Raji (cell line): ENCODE data around the gene UQCR10.

Source experiments
- POLR2A ChIP-seq: IDR thresholded peaks from 2 replicates; pipeline ENCODE4 v1.6.1; 2011; ENCODE audit warnings: low read depth, low read length, control low read depth; ENCODE audit not compliant: insufficient read depth

Gene UQCR10

DNA sequence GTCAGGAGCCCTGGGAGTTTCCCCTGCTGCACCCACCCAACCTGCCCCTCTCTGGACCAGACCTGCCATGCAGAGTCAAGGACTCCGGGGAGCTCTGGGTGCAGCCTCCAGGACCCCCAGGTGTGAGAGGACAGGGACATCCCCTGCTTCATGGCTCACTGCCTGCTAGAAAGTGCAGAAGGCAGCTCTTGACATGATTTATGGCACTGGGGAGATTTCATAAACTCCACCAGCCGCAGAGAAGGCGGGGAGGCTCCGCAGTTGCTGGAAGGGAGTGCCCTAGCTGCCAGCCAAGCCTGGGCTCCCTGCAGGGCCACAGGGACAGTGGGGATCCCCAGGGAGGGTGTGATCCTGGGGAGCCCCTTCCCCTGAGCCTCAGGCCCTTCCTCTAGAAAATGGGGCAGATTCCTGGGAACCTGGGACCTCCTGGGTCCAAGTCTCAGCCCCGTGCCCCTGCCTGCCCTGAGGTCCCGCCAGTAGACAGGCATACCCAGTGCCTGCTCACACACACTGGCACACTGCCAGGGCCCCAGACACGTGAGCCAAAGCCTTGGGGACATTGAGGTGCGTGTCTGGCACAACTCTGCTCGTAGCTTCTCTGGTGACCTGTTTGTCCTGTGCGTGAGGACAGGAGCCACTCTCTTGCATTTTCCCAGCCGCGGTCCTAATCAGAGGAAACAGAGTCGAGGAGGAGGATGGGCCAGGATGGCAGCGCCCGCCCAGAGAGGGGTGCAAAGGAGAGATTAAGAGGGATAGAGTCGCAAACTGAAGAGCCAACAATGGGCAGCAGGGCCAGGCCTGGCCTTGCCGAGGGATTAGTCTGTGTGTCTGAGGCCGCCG, 33.6 kb upstream of the UQCR10 start:
- no peak for TF ChIP-seq POLR2A

DNA sequence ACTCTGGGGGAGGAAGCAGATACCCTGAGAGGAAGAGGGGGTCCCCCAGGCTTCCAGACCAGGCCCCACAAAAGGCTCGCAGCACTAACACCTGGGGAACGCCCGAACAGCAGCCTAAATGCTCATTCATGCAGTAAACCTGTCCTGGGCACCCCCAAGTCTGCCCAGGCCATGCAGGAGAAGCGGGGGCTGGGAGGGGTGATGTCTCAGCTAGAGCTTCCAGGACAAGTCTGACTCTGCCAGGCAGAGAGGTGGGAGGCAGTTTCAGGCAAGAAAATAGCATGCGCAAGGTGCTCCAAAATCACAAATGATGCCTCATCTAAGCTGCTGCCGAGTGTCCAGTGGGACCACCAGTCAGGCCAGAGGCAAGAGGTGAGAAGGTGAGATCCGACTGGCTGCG, 32.8 kb upstream of the UQCR10 start:
- TF ChIP-seq POLR2A, result no peak

DNA sequence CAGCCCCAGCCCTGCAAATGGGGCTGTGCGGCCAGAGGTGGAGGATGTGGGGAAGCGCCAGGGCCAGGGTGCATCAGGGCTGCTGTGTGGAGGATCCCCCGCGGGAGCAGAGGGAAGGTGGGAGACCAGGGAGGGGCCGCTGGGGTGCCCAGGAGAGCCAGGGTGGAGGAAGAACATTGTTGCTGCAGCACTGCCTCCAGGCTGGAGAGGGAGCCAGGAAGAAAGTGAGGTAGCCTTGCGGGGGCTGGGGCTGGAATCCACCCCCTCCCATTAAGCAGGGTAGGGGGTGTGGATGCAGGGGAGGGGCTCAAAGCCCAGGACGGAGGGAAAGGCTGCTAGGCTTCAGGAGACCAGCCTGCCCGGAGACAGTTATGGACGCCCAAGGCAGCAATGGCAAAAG, 32.3 kb upstream of the UQCR10 start:
- TF ChIP-seq POLR2A, result no peak

DNA sequence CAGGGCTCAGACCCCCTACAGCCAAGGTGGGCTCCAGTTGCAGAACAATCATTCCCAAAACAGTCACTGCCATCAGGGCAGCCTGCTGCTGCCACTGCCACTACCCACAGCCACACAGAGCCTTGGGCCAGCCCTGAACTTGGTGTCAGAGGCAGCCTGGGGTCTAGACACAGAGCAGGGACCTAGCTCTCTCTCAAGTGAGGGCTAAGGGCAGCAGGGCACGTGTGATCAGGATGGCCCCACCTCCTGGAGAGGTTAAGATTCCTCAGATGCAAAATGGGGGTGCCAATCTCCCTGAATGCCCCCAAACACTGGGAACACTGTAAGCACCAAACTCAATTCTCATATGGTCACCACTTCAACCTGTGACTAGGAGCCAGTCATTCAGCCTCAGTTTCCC, 31.8 kb upstream of the UQCR10 start:
- no peak for TF ChIP-seq POLR2A

DNA sequence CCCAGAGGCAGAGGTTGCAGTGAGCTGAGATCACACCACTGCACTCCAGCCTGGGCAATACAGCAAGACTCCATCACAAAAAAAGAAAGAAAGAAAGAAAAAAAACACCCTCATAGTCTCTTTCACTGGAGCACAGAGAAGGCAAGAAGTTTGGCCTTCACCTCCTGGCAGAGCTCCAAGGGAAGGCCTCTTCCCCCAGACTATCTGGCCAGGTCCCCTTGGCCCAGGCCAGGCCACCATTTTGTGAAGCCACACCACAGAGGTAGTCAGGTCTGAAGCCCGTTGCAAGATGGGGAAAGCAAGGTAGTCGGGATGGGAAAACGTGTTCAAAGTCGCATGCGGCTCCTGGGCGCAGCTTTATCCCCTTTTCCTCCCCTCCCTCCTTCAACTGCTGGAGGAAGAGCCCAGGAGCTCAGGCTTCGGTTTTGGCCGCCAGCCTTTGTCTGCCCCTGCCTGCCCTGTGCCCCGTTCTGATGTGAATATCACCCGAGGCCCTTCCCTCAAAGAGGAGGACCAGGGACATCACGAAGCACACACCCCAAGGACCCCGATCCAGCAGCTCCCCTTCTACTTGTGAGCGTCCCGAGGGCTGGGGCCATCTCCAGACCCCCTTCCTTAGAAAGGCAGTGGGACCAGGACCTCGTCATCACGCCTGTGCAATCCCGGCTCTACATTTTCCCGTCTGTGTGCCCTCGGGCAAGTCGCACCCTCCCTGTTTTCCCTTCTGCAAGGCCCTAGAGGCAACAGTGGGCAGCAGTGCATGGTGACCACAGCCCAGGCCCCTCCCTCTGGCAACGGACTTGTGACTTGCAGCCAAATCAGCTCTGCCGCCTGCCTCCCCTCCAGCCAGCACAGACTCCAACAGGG, 29.7 kb upstream of the UQCR10 start:
- no peak for TF ChIP-seq POLR2A

DNA sequence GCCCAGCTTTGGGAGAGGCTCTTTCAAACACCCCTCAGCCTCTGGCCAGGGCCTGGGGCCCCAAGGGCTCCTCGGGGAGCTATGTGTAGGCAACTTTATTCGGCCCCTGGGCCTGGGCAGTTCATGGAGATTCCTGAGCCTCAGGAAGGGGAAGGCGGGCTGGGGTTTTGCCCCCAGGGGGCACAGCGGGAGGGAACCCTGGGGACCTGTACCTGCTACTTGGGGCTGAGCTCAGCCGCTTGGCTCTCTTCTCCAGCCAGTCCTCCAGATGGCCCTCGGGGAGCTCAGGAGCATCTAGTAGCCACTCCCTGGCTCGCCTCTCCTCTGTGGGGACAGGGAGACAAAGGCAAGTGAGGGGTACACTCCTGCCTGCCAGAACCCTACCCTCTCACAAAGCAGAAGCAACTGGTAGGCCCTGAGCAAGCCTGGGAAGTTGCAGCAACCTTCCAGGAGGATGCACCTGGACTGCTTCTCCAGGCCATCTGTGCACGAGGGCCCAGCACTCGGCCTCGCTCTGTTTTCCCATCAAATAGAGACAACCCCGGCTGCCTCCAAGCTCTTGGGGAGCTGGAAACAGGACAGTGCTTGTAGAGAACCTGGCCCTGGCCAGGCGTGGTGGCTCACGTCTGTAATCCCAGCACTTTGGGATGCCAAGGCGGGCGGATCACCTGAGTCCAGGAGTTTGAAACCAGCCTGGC, 28.9 kb upstream of the UQCR10 start:
- no peak for TF ChIP-seq POLR2A

DNA sequence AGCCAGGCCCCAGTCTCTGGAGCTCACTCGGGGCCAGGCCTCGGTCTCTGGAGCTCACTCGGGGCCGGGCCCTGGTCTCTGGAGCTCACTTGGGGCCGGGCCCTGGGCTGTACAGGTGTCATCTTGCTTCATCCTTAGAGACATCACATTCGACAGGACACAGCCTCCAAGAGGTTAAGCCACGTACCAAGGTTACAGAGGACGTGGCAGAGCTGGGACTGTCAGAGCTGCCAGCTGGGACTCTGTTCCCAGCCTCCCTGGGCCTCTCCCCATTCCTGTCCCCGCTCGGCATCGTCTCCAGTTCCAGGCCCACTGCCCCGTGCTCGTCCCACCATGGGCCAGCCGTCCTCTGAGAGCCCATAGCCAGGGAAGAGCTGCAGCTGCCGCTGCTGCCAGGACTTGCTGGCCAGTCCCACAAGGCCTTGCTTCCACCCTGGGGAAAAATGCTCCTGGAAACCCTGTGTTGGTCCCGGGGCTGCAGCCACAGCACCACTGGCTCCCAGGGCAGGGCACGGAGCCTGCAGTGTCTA, 27.8 kb upstream of the UQCR10 start:
- no peak for TF ChIP-seq POLR2A

DNA sequence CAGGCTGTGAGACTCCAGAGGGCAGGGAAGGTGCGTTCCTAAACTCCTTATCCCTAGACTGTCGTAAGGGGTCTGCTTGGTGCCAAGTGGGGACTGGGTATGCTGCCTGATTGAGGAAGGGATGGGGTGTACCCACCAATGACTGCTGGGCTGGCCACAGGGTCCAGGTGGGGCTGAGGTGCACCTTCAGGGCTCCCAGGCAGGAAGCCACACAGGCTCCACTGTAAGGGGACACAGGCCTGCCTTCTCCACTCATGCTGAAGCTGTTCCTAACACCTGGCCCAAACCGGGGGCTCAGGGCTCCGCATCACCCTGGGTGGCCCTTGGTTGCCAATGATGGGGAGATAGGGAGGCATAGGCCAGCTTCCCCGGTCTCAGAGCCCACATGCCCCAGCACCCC, 27.0 kb upstream of the UQCR10 start:
- TF ChIP-seq POLR2A, result no peak

DNA sequence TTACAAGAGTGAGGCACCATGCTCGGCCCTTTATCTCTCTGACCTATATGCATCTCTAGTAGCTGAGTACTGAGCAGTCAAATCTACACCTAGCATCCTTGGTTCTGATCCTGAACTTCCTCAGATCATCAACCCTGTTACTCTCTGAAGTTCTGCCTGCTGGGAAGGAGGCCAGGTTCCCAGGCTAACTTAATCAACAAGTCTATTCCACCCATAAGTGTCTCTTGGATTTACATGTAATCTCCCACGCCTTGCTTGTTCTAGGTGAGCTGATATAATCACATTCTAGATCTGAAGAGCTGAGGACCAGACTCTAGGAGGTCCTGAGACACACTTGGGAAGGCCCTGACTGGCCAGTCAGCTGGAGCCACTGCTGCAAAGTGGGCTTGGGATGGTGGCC, 25.2 kb upstream of the UQCR10 start:
- TF ChIP-seq POLR2A, result no peak

DNA sequence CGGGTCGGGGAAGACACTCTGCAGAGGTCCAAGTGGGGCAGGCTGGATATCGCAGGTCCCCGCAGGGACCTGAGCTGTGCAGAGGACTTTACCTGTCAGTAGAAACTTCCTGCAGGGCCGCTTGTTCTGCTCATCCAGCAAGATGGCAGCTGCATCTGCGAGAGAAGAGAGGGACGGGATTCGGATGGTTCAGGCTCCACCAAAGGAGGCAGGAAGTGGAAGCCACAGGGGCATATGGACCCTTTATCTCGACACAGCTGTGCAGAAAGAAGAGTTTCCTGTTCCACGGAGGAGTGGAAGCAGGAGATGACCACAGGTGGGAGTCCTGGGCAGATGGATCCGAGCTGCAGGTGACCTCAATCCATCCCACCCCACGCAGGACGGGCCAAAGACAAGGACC, 24.8 kb upstream of the UQCR10 start:
- TF ChIP-seq POLR2A, result no peak

DNA sequence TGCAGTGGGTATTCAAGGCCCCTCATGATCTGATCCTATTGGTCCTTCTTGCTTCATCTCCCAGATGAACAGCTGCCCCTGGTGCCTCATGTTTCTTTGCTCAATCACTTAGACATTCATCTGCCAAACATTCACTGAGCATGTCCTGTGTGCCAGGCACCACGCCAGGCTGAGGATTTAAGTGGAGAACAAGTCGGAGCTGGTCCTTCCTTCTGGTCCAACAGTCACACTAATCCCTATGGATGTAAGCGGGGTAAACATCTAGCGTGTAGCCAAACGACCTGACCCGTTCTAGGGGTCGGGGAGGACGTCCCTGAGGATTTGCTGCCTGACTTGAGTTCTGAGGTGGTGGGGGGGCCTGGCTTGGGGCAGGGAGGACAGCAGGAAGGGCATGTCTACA, 22.3 kb upstream of the UQCR10 start:
- TF ChIP-seq POLR2A, result no peak

DNA sequence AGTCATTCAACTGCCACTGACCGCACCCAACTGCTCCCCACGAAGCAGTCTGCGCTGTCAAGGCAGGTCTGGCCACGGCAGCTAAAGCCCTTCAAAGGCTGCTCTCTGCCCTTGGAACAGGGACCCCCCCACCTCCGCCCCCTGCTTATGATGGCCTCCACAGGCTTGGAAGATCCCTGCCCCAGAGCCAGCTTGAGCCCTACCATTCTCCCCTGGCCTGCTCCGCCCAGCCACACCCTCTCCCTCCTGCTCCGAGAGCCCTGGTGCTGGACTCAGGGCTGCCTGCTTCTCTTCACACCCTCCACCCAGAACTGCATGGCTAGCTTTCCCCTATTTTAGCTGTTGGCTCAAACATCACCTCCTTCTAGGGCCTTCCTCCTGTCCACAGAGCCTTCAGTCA, 19.3 kb upstream of the UQCR10 start:
- no peak for TF ChIP-seq POLR2A

DNA sequence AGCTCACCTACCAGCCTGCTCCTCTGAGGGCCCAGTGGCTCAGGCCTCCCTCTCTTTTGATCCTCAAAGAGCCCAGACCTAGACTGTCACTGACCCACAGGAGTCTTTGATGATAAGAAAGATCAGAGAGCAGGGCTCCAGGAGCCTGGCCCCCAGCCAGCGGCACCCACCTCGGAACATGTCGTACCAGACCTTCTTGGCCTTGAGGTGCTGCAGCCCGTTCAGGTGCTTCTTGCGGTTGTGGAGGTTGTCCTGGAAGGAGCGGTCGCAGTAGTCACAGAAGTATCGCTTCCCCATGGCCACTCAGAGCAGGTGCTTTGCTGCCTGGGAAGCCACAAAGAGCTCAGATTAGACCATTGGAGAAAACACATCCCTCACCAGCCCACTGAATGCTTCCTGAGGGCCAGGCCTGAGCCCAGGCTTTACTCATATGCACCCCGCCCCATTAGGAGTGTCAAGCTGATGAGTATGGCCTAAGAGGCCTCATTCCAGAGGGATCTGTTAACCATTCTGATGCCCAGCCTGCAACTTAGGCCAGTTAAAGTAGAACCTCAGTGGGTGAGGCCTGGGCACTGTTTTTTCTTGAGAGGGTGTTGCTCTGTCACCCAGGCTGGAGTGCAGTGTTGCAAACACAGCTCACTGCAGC, 18.8 kb upstream of the UQCR10 start:
- TF ChIP-seq POLR2A, result no peak

DNA sequence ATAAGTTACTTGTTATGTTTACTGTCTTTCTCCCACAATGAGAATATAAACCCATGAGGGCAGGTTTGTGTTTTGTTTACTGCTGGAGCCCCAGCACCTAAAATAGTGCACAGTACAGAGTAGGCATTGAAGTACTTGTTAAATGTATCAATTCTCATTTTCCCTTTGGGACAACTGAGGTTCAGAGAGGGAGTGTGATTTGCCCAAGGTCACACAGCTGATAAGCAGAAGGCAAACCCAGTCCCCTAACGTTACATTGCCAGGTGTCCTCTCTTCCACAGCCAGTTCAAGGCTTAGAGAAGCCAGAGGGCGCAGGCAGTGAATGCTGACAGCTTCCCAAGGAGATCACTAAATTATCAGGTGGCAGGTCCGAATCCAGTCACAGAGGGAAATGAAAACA, 17.1 kb upstream of the UQCR10 start:
- no peak for TF ChIP-seq POLR2A
